ENCODE measurements around the gene GRIP2. TPM values are rescaled to one million over a fixed set of nuclear protein-coding genes. Genes with fewer than 3 reads are reported as not detected.

Gene GRIP2
- total RNA-seq, 2 experiments from 2014 or later: not detected

DNA sequence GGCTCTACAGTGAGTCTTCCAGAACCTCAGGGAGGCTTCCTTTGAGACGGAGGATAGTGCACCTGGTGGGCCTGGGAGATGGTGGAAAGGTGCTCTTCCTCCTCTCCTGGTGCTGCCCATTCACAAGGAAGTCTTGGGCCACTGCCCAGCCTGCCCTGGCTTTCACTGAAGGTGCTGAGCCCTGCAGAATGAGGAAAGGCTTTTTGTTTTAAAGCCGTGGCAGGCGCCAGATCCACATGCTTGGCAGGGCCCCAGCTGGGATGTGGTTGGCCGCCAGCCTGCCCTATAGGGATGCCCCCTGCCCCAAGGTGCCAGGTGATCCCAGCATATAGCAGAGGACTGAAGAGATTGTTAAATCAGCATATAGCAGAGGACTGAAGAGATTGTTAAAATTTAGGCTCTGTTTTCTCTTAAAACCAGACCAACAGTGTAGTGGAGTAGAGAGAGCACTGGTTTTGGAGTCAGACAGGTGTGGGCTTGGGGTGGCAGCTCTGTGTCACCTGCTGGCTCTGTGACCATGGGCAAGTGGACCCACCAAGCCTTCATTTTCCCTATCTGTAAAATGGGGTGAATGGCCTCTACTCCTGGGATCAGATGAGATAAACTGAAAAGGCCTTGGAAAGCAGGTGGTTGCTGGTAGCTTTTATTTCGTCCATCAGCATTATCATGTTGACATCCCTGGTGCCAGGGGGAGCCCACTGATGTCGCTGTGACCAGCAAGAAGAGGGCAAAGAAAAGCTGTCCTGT, 84.4 kb downstream of the GRIP2 start:
- no peaks in the 10 kb centered on the region for H3K9me3 Mint-ChIP-seq
- no peaks in the 10 kb centered on the region for H3K27me3 Mint-ChIP-seq
- no peak overlapping the region for H3K4me3 Mint-ChIP-seq
- H3K27ac Mint-ChIP-seq: no peak overlapping the region
- peaks cover 39% of the 10 kb centered on the region for H3K36me3 Mint-ChIP-seq (ENCODE audit: low read depth)
- ATAC-seq: no peak
- no peak for TF ChIP-seq CTCF (IDR thresholded peaks at IDR 0.05)
- ChIA-PET CTCF (interaction anchor here (1.2 kb wide), 1 partner anchor 12 kb away, joined by 3 read pairs; no protein-coding TSS in a partner anchor), POLR2A (no interaction called here)
- intact Hi-C loops (cut with micrococcal nuclease): no loop called here
- no peak for DNase-seq
- H3K4me1 Mint-ChIP-seq (ENCODE audit: low read depth): peaks cover 12% of the 10 kb centered on the region

DNA sequence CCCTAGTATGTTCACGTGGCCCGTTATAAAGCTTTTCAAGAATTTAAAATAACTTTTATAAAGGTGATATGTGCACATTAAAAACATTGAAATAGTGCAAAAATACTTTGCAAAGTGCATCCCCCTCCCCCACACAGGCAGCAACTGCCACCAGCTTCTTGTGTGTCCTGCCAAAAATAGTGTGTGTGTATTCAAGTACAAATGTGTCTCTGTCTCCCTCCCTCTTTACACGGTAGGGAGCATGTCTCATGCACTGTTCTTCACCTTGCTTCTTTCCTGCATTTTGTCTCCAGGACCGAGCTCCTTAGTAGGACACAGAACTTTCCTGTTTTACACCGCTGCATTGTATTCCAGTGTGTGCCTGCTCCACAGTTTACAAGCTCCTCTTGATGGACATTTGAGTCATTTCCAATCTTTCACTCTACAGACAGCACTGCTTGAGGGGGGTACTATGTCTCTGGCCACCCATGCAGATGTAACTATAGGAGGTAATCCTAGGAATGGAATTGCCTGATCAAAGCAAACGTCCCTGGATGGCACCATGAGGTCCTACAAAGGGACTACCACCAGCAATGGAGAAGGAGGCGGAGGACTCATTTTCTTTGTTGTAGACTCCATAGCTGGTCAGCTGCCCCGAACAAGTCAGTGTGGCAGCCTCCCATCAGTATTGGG, 85.4 kb downstream of the GRIP2 start:
- no peak for DNase-seq
- ChIA-PET POLR2A (interaction anchor here (0.8 to 1.2 kb wide), 2 partner anchors 9 to 23 kb away, joined by 3 read pairs; no protein-coding TSS in a partner anchor), CTCF (interaction anchor here (1.2 kb wide), 1 partner anchor 13 kb away, joined by 3 read pairs; no protein-coding TSS in a partner anchor)
- Mint-ChIP-seq H3K27me3 (no peaks in the 10 kb centered on the region), H3K36me3 (ENCODE audit: low read depth) (peaks cover 31% of the 10 kb centered on the region), H3K9me3 (no peaks in the 10 kb centered on the region), H3K4me1 (ENCODE audit: low read depth) (peaks cover 5% of the 10 kb centered on the region), H3K27ac (no peak overlapping the region), H3K4me3 (no peak overlapping the region)
- no peak for TF ChIP-seq CTCF (IDR thresholded peaks at IDR 0.05)
- intact Hi-C loops (cut with micrococcal nuclease): no loop called here
- ATAC-seq: no peak

GRCh38 chr3:14453876-14454638, 86.1 kb downstream of the GRIP2 start:
- ATAC-seq (no peak), DNase-seq (no peak)
- Mint-ChIP-seq H3K4me1 (ENCODE audit: low read depth) (peaks cover 5% of the 10 kb centered on the region), H3K36me3 (ENCODE audit: low read depth) (peaks cover 25% of the 10 kb centered on the region), H3K4me3 (no peak overlapping the region), H3K27me3 (no peaks in the 10 kb centered on the region), H3K27ac (no peak overlapping the region), H3K9me3 (no peaks in the 10 kb centered on the region)
- intact Hi-C loops (cut with micrococcal nuclease): no loop called here
- no peak for TF ChIP-seq CTCF (IDR thresholded peaks at IDR 0.05)
- CTCF ChIA-PET: interaction anchor here (1.2 kb wide), 1 partner anchor 14 kb away, joined by 3 read pairs; no protein-coding TSS in a partner anchor
- POLR2A ChIA-PET: interaction anchor here (0.8 to 1.2 kb wide), 2 partner anchors 8 to 22 kb away, joined by 3 read pairs; no protein-coding TSS in a partner anchor

GRCh38 chr3:14452740-14453710, 87.1 kb downstream of the GRIP2 start:
- POLR2A ChIA-PET: no interaction called here
- no peak for DNase-seq
- H3K4me3 Mint-ChIP-seq: no peak overlapping the region
- no peaks in the 10 kb centered on the region for H3K27me3 Mint-ChIP-seq
- no peaks in the 10 kb centered on the region for H3K4me1 Mint-ChIP-seq (ENCODE audit: low read depth)
- no peak for TF ChIP-seq CTCF (IDR thresholded peaks at IDR 0.05)
- H3K27ac Mint-ChIP-seq: no peak overlapping the region
- CTCF ChIA-PET: no interaction called here
- H3K9me3 Mint-ChIP-seq: no peaks in the 10 kb centered on the region
- peaks cover 29% of the 10 kb centered on the region for H3K36me3 Mint-ChIP-seq (ENCODE audit: low read depth)
- intact Hi-C loops (cut with micrococcal nuclease): no loop called here
- no peak for ATAC-seq

Data from activated CD8-positive, alpha-beta T cell treated with anti-CD3 and anti-CD28 coated beads for 36 hours (primary cell).